IPS DF 4.7 (cell line): ENCODE data around the gene MEGF10.
"Not testable (repeated sequence)": the region's sequence is repeated elsewhere in the genome, so short reads cannot be mapped to it uniquely, and the experiment has no call there.

Experiments used
- DNase-seq: peaks from one replicate; pipeline ENCODE4 v3.0.0-alpha.2; 2013; ENCODE audit warnings: low spot score; ENCODE audit errors: extremely low read depth

Gene MEGF10

GRCh38 chr5:127297348-127298035, 6.9 kb downstream of the MEGF10 start:
- no peak for DNase-seq

- no peak for DNase-seq
Observed at GRCh38 chr5:127298036-127298429, 7.4 kb downstream of the MEGF10 start.

- DNase-seq, result no peak
Observed at GRCh38 chr5:127298656-127299055, 8.1 kb downstream of the MEGF10 start.

- no peak for DNase-seq
Observed at GRCh38 chr5:127299678-127300077, 9.1 kb downstream of the MEGF10 start.

- DNase-seq, result no peak
Observed at GRCh38 chr5:127302509-127302908, 11.9 kb downstream of the MEGF10 start.

GRCh38 chr5:127303404-127303803, 12.8 kb downstream of the MEGF10 start:
- DNase-seq, result no peak

- DNase-seq, result no peak
Observed at GRCh38 chr5:127305493-127305892, 14.9 kb downstream of the MEGF10 start.

- DNase-seq, result no peak
Observed at GRCh38 chr5:127306036-127306435, 15.4 kb downstream of the MEGF10 start.

GRCh38 chr5:127306647-127307046, 16.1 kb downstream of the MEGF10 start:
- no peak for DNase-seq

GRCh38 chr5:127307868-127308267, 17.3 kb downstream of the MEGF10 start:
- DNase-seq, result no peak

GRCh38 chr5:127308325-127308724, 17.7 kb downstream of the MEGF10 start:
- DNase-seq, result not testable (repeated sequence)

GRCh38 chr5:127308945-127309344, 18.3 kb downstream of the MEGF10 start:
- DNase-seq, result no peak

GRCh38 chr5:127311349-127311748, 20.8 kb downstream of the MEGF10 start:
- no peak for DNase-seq

- no peak for DNase-seq
Observed at GRCh38 chr5:127311781-127312525, 21.4 kb downstream of the MEGF10 start.

- DNase-seq, result no peak
Observed at GRCh38 chr5:127313379-127313778, 22.8 kb downstream of the MEGF10 start.

- no peak for DNase-seq
Observed at GRCh38 chr5:127313847-127314473, 23.4 kb downstream of the MEGF10 start.

GRCh38 chr5:127316011-127316410, 25.4 kb downstream of the MEGF10 start:
- no peak for DNase-seq

- DNase-seq, result not testable (repeated sequence)
Observed at GRCh38 chr5:127317385-127317784, 26.8 kb downstream of the MEGF10 start.

GRCh38 chr5:127320032-127320965, 29.7 kb downstream of the MEGF10 start:
- no peak for DNase-seq

GRCh38 chr5:127321465-127321864, 30.9 kb downstream of the MEGF10 start:
- no peak for DNase-seq

- DNase-seq, result no peak
Observed at GRCh38 chr5:127322403-127322802, 31.8 kb downstream of the MEGF10 start.
